Activated T-cell treated with anti-CD3 and anti-CD28 coated beads, Interleukin-2, amount 50 U/mL, for 4 hours (primary cell): ENCODE measurements around the gene GPR83. TPM values are rescaled to one million over a fixed set of nuclear protein-coding genes. Genes with fewer than 3 reads are reported as not detected.
"Not testable (repeated sequence)": the region's sequence is repeated elsewhere in the genome, so short reads cannot be mapped to it uniquely, and the experiment has no call there.

Experiments
- ATAC-seq, 2 donors: fragments of 200-7000 bp; cut with Tn5 transposase; one replicate each; pipeline ENCODE4 v1.10.0; 2021
- DNase-seq: peaks from one replicate; pipeline ENCODE4 v3.0.0-alpha.2; 2020
- H3K27me3 Mint-ChIP-seq: one replicate; pipeline ENCODE4 v1.8.0; 2021; ENCODE audit warnings: low read depth, mixed read lengths
- H3K36me3 Mint-ChIP-seq: one replicate; pipeline ENCODE4 v1.8.0; 2022; ENCODE audit warnings: mixed read lengths; ENCODE audit not compliant: insufficient read depth
- H3K4me1 Mint-ChIP-seq: one replicate; pipeline ENCODE4 v1.8.0; 2021; ENCODE audit warnings: low read depth, mixed read lengths
- H3K4me3 Mint-ChIP-seq: one replicate; pipeline ENCODE4 v1.8.0; 2021; ENCODE audit warnings: mild to moderate bottlenecking, moderate library complexity, mixed read lengths
- H3K9me3 Mint-ChIP-seq: one replicate; pipeline ENCODE4 v1.8.0; 2021; ENCODE audit warnings: mixed read lengths
- total RNA-seq, 3 donors: library from RNA; stranded (reverse); gene quantifications; one replicate each; pipeline ENCODE4 v1.2.1, GENCODE V29; 2021

Gene GPR83
- total RNA-seq, 3 donors from 2014 or later = 0.05 TPM; not detected in 2

DNA sequence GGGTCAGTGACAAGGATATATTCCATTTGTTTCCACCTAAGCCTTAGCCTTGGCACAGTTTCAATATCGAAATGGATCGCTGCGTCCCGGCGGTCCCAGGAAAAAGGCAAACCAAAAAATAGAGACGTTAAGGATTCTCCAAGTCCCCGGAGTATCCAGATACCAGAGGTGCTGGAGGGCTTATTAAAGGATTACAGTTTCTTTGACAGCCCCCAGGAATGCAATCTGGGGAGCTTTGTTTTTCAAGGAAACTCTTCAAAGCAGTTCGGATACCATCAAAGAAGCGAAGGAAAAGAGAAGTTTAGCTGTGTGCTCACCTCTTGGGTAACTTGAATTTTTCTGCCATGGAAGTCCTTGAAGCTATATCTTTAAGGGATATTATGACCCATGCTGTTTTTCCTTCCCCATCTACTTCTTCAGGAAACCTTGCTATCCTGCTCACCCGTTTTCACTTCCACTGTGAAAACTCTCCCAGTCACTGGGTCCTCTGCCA lies 600 bp upstream of the GPR83 start:
- peaks cover 7% of the 10 kb centered on the region for H3K9me3 Mint-ChIP-seq
- H3K27me3 Mint-ChIP-seq = peaks cover 43% of the 10 kb centered on the region
- no peaks in the 10 kb centered on the region for H3K36me3 Mint-ChIP-seq
- no peak for ATAC-seq
- no peak for DNase-seq
- H3K4me1 Mint-ChIP-seq = peaks cover 4% of the 10 kb centered on the region
- no peak overlapping the region for H3K4me3 Mint-ChIP-seq

DNA sequence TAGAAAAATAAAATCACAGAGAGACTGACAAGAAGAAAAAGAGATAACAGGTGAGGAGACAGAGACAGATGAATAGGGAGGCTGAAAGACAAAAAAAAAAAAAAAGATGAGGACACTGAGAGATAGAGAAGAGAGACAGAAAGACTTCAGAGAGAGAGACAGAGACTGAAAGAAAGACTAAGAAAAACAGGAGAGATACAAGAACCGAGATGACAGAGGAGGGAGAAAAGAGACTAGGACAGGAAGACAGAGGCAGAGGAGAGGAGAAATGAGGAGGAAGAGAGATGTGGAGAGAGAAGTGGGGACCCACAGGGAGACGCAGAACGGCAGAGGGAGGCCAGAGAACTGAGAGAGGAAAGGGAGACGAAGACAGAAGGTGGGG lies 771 bp downstream of the GPR83 start:
- no peaks in the 10 kb centered on the region for H3K36me3 Mint-ChIP-seq
- DNase-seq = no peak
- no peak overlapping the region for H3K4me3 Mint-ChIP-seq
- no peak for ATAC-seq
- peaks cover 45% of the 10 kb centered on the region for H3K27me3 Mint-ChIP-seq
- H3K4me1 Mint-ChIP-seq = peaks cover 4% of the 10 kb centered on the region
- H3K9me3 Mint-ChIP-seq = no peaks in the 10 kb centered on the region

DNA sequence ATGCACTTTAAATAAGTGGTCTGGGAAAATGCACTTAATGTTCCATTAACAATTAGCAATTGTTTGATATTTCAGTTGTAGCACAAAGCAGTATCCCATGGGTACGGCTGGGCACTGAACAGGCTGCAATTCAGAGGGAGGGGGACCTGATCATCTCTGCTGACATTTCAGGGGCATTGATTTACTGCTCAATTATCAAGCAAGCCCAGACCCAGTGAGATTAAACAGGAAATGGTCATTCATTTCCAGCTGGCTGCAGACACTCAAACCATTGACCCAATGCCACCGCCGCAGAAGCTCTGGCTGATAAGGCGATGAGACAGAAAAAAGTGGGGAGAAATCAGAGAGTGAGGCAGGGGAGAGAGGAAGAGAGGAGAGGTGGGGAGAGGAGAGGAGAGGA lies 1.2 kb downstream of the GPR83 start:
- ATAC-seq (no peak), DNase-seq (no peak)
- H3K4me3 Mint-ChIP-seq = no peak overlapping the region
- peaks cover 47% of the 10 kb centered on the region for H3K27me3 Mint-ChIP-seq
- H3K9me3 Mint-ChIP-seq = no peaks in the 10 kb centered on the region
- peaks cover 4% of the 10 kb centered on the region for H3K4me1 Mint-ChIP-seq
- H3K36me3 Mint-ChIP-seq = no peaks in the 10 kb centered on the region

DNA sequence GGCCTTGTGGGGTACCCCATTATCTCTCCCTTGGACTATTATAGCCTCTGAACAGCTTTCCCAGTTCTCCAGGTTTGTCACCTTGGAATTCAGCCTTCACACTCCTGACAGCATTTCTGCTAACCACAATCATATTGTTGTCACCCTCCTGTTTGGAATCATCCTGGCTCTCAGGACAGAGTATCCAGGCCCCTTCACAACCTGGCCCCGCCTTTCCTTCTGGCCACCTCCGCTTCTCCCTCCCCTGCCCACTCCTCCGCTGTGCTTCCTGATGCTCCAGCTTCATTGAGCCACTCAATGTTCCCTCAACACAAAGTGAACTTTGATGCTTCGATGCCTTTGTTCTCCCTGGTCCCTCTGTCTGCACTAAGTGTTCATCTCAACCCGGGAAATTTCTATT lies 3.1 kb downstream of the GPR83 start:
- peaks cover 47% of the 10 kb centered on the region for H3K27me3 Mint-ChIP-seq
- DNase-seq (no peak), ATAC-seq (no peak)
- no peaks in the 10 kb centered on the region for H3K9me3 Mint-ChIP-seq
- no peak overlapping the region for H3K4me3 Mint-ChIP-seq
- peaks cover 4% of the 10 kb centered on the region for H3K4me1 Mint-ChIP-seq
- H3K36me3 Mint-ChIP-seq = no peaks in the 10 kb centered on the region

DNA sequence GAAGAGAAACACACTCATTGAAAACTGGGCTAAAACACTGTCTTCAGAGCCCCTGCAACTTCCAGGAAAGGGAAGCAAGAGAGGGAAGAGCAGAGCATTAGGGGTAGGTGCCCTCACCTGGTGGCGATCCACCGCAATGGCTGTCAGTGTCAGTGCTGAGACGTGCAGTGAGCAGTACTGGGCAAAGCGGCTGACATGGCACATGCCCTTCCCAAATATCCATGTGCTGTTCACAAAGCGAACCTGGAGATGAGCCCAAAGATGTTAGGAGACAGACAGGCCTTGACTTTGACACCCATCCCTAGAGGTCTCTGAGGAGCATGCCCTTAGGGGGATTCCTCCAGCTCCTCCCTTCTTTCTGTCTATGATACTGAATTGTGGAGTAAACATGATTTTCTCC lies 4.9 kb downstream of the GPR83 start:
- DNase-seq = no peak
- Mint-ChIP-seq H3K4me1 (peaks cover 4% of the 10 kb centered on the region), H3K36me3 (no peaks in the 10 kb centered on the region), H3K4me3 (no peak overlapping the region), H3K27me3 (peaks cover 36% of the 10 kb centered on the region), H3K9me3 (no peaks in the 10 kb centered on the region)
- ATAC-seq = no peak

DNA sequence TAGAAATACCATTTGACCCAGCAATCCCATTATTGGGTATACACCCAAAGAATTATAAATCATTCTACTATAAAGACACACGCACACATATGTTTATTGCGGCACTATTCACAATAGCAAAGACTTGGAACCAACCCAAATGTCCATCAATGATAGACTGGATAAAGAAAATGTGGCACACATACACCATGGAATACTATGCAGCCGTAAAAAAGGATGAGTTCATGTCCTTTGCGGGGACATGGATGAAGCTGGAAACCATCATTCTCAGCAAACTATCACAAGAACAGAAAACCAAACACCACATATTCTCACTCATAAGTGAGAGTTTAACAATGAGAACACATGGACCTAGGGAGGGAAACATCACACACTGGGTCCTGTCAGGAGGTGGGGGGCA lies 9.3 kb downstream of the GPR83 start:
- not testable (repeated sequence) for H3K9me3 Mint-ChIP-seq, ATAC-seq, H3K4me3 Mint-ChIP-seq, H3K27me3 Mint-ChIP-seq, H3K36me3 Mint-ChIP-seq, DNase-seq, H3K4me1 Mint-ChIP-seq

DNA sequence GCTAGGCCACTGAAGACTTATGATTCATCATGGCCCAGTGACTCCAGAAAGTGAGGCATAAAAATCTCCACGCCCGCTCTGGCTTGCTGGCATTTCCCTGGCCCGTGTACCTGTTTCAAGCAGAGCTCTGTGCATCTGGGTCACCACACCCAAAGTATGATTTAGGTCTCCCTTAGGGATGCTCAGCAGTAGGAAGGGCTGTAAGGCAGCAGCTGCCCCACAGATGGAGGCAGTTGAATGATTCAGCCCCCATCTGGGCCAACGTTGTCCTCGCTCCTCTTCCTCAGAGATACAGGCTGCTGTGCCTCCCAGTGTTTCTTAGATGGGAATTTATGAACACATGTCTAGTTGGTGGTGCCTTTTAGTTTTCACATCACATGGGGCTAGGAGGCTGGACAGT lies 21.6 kb downstream of the GPR83 start:
- Mint-ChIP-seq H3K4me1 (no peaks in the 10 kb centered on the region), H3K27me3 (peaks cover 7% of the 10 kb centered on the region), H3K4me3 (no peak overlapping the region), H3K36me3 (no peaks in the 10 kb centered on the region), H3K9me3 (no peaks in the 10 kb centered on the region)
- ATAC-seq (no peak), DNase-seq (no peak)

DNA sequence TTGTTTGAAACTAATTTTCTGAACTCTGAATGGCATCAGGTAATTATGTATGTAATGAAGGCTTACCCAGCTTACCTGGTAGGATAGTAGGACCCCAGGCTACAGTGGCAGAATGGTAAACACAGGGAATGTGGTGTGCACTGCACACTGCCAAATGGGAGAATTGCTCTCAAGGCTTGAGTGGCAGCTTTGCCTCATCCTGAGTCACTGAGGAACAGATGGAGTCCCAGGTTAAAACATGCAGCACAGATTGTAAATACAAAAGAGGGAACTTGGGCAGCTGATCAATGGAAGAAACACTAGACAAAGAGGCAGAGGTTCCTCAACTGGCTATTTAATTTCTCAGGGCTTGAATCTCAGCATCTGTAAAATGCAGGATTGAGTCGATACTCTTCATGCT lies 24.4 kb downstream of the GPR83 start:
- Mint-ChIP-seq H3K4me3 (no peak overlapping the region), H3K9me3 (peaks cover 4% of the 10 kb centered on the region), H3K36me3 (no peaks in the 10 kb centered on the region), H3K27me3 (peaks cover 6% of the 10 kb centered on the region), H3K4me1 (no peaks in the 10 kb centered on the region)
- ATAC-seq (no peak), DNase-seq (no peak)

DNA sequence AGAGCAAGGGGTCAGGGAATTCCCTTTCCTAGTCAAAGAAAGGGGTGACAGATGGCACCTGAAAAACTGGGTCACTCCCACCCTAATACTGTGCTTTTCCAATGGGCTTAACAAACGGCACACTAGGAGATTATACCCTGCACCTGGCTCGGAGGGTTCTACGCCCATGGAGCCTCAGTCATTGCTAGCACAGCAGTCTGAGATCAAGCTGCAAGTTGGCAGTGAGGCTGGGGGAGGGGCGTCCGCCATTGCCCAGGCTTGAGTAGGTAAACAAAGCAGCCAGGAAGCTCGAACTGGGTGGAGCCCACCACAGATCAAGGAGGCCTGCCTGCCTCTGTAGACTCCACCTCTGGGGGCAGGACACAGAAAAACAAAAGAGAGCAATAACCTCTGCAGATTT lies 30.6 kb downstream of the GPR83 start:
- not testable (repeated sequence) for H3K4me3 Mint-ChIP-seq, H3K4me1 Mint-ChIP-seq, H3K27me3 Mint-ChIP-seq, H3K36me3 Mint-ChIP-seq, ATAC-seq, H3K9me3 Mint-ChIP-seq, DNase-seq

DNA sequence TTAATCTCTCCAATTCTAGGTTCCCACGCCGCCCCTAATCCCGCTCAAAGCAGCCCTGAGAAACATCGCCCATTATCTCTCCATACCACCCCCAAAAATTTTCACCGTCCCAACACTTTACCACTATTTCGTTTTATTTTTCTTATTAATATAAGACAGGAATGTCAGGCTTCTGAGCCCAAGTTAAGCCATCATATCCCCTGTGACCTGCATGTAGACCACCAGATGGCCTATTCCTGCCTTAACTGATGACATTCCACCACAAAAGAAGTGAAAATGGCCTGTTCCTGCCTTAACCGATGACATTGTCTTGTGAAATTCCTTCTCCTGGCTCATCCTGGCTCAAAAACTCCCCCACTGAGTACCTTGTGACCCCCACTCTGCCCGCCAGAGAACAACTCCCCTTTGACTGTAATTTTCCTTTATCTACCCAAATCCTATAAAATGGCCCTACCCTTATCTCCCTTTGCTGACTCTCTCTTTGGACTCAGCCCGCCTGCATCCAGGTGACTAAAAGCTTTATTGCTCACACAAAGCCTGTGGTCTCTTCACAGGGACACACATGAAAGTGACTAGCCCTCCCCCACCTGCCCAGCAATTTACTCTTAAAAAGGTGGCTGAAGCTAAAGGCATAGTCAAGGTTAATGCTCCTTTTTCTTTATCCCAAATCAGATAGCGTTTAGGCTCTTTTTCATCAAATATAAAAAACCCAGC lies 50.2 kb downstream of the GPR83 start:
- H3K27me3 Mint-ChIP-seq, ATAC-seq, H3K36me3 Mint-ChIP-seq, H3K4me3 Mint-ChIP-seq, DNase-seq, H3K4me1 Mint-ChIP-seq, H3K9me3 Mint-ChIP-seq: not testable (repeated sequence)

DNA sequence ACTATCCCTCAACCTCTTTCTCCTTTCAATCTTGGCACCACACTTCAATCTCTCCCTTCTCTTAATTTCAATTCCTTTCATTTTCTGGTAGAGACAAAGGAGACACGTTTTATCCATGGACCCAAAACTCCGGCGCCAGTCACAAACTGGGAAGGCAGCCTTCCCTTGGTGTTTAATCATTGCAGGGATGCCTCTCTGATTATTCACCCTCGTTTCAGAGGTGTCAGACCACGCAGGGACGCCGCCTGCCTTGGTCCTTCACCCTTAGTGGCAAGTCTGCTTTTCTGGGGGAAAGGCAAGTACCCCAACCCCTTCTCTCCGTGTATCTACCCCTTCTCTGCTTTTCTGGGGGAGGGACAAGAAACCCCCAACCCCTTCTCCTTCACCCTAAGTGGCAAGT lies 54.9 kb downstream of the GPR83 start:
- H3K4me1 Mint-ChIP-seq, H3K9me3 Mint-ChIP-seq, H3K36me3 Mint-ChIP-seq, H3K27me3 Mint-ChIP-seq, DNase-seq, H3K4me3 Mint-ChIP-seq, ATAC-seq: not testable (repeated sequence)

DNA sequence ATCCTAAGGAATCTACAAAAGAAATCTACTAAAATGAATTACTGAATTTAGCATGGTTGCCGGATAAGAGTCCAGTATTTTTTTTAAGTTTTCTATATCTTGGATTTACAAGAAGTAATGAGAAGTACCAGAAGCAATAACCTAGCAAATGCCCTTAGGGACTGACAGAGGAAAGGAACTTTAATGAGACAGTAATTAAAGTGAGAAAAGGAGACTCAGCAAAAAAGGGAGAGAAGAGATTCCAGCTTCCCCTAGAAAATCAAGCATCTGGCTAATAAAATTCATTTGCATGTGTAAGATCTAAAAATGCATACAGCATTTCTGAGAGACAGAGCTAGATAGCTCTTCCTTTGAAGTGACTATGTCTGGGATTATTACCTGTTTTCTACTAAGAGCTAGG lies 57.7 kb downstream of the GPR83 start:
- ATAC-seq = no peak
- H3K36me3 Mint-ChIP-seq = no peaks in the 10 kb centered on the region

DNA sequence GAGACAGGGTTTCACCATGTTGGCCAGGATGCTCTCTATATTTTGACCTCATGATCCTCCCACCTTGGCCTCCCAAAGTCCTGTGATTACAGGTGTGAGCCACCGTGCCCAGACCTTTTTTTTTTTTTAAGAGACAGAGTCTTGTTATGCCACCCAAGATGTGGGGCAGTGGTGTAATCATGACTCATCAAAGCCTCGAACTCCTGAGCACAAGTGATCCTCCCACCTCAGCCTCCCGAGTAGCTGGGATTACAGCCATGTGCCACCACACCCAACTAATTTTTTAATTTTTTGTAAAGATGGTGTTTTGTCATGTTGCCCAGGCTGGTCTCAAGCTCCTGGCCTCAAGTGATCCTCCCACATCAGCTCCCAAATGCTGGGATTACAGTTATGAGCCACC lies 59.0 kb downstream of the GPR83 start:
- H3K4me3 Mint-ChIP-seq = no peak overlapping the region
- ATAC-seq (no peak), DNase-seq (no peak)
- no peaks in the 10 kb centered on the region for H3K36me3 Mint-ChIP-seq
- peaks cover 7% of the 10 kb centered on the region for H3K27me3 Mint-ChIP-seq
- H3K4me1 Mint-ChIP-seq = no peaks in the 10 kb centered on the region
- peaks cover 5% of the 10 kb centered on the region for H3K9me3 Mint-ChIP-seq

More for the DNA sequence above, 57.7 kb downstream of the GPR83 start:
- Mint-ChIP-seq H3K27me3 (peaks cover 1% of the 10 kb centered on the region), H3K9me3 (peaks cover 5% of the 10 kb centered on the region), H3K4me1 (no peaks in the 10 kb centered on the region), H3K4me3 (no peak overlapping the region)
- DNase-seq = no peak

DNA sequence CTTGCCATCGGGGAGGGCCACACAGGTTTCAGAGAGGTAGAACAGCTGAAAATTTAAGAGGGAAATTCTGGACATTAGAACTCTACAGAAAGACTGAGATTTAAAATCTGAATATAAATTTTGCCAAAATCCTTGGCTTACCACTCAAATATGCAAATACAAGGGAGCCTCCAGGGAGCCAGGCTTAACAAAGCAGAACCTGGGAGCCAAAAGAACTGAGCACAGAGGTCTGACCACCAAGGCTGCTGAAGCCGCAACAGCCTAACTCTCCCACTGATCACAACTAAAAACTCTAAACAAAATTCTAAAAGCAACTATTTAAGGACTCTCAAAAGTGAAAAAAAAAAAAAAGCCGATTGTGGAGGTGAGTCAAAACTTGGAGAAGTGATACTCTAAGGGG lies 62.6 kb downstream of the GPR83 start:
- Mint-ChIP-seq H3K27me3 (peaks cover 15% of the 10 kb centered on the region), H3K4me1 (no peaks in the 10 kb centered on the region), H3K36me3 (no peaks in the 10 kb centered on the region), H3K9me3 (peaks cover 5% of the 10 kb centered on the region), H3K4me3 (no peak overlapping the region)
- DNase-seq (no peak), ATAC-seq (no peak)

DNA sequence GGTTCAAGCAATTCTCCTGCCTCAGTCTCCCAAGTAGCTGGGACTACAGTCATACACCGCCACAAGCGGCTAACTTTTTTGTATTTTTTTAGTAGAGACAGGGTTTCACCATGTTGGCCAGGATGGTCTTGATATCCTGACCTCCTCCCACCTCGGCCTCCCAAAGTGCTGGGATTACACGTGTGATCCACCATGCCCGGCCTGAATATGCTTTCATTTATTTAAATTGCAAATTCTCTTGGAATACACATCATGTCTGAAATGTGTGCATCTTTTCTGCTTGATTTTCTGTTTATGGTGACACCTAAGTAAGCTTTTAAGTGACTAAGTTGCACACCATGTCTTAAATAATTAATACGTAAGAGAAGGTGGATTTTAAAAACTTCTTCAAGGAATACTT lies 65.2 kb downstream of the GPR83 start:
- DNase-seq (no peak), ATAC-seq (no peak)
- H3K27me3 Mint-ChIP-seq = peaks cover 15% of the 10 kb centered on the region
- no peaks in the 10 kb centered on the region for H3K4me1 Mint-ChIP-seq
- H3K36me3 Mint-ChIP-seq = no peaks in the 10 kb centered on the region
- peaks cover 5% of the 10 kb centered on the region for H3K9me3 Mint-ChIP-seq
- no peak overlapping the region for H3K4me3 Mint-ChIP-seq
